ENCODE results near the gene C2CD2. TPM values are rescaled to one million over a fixed set of nuclear protein-coding genes. Genes with fewer than 3 reads are reported as not detected.

Gene C2CD2
- total RNA-seq, 6 experiments from 2014 or later = 14.4 to 19.9 (median 17.2) TPM

DNA sequence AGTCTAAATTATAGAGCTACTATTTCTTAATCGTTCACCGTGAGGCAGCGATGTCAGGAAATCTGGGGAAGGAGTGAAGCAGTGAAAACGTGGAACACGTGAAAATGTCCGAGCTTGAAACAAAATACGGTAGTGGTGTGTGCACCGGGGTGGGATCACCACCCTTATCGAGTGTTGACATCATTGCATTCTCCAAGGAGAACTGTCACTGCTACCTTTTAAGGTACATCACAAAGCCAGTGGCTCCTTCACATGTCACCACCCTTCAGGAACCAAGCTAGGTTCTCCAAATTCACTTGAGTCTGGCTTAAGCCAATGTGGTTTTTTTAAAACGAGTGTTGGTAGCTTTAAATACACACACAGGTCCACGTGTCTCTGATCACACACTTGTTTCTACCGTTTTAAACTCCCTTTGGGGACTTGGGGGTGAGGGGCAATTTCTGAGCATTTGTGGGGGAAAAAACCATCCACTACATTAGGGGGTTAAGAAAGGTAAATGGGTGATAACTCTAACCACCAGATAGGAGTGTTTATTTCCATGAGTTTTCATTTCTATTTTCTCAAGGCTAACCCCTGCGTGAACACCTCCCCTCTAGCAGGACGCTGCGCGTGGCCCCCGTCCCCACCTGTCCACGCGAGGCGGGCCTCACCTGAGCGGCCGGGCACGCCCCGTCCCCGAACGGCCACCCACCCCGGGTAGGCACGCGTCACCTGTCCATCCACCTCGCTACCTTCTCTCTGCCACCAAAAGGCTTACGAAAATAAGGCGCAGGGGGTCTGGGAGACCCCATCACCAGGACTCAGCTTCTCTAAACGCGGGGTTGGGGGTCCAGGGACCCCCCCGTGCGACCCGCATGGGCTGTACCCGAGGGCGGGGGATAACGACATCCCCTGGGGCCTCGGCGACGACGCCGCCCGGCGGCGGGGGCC, 75.7 kb downstream of the C2CD2 start:
- TF ChIP-seq, protein P1, sequence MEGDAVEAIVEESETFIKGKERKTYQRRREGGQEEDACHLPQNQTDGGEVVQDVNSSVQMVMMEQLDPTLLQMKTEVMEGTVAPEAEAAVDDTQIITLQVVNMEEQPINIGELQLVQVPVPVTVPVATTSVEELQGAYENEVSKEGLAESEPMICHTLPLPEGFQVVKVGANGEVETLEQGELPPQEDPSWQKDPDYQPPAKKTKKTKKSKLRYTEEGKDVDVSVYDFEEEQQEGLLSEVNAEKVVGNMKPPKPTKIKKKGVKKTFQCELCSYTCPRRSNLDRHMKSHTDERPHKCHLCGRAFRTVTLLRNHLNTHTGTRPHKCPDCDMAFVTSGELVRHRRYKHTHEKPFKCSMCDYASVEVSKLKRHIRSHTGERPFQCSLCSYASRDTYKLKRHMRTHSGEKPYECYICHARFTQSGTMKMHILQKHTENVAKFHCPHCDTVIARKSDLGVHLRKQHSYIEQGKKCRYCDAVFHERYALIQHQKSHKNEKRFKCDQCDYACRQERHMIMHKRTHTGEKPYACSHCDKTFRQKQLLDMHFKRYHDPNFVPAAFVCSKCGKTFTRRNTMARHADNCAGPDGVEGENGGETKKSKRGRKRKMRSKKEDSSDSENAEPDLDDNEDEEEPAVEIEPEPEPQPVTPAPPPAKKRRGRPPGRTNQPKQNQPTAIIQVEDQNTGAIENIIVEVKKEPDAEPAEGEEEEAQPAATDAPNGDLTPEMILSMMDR (IDR thresholded peaks at IDR 0.05) = no peak
- no peaks in the 10 kb centered on the region for H3K9me3 Mint-ChIP-seq
- peak overlapping the region; percentile 92 for H3K27ac Mint-ChIP-seq
- H3K36me3 Mint-ChIP-seq (ENCODE audit: low read depth) = no peaks in the 10 kb centered on the region
- peak; percentile 50 for DNase-seq
- H3K4me1 Mint-ChIP-seq (ENCODE audit: low read depth) = peaks cover 20% of the 10 kb centered on the region
- H3K4me3 Mint-ChIP-seq = peak overlapping the region; percentile 94
- H3K27me3 Mint-ChIP-seq (ENCODE audit: insufficient read depth) = peaks cover 3% of the 10 kb centered on the region

DNA sequence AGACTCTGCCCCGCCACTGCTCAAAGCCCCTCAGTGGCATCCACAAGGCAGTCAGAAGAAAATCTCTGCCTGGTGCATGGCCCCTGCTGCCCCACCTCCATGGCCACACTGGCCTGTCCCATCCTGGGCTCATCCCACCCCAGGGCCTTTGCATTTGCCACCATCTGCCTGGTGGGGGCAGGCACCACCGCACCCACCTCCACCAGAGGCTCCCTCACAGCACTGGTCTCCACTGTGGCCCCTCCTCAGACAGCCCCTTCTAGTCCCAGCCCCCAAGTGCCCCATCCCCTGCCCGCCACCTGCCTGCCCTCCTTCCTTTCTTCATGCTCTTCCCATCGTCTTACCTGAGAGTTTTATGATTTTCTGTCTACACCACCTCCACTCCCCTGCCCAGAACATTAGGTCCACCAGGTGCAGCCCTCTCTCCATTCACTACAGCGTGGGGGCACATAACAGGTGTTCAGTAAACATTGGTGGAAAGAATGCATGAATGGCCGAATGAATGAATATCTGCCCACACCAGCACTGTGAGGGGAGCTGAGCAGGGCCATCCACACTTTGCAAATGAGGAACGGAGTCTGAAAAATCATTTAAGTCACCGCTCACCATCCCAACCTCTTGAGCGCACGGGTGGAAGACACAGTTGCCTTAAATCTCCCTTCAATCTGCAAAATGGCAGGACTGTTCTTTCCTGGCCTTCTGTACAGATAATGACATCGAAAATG, 76.7 kb downstream of the C2CD2 start:
- H3K36me3 Mint-ChIP-seq (ENCODE audit: low read depth) = no peaks in the 10 kb centered on the region
- H3K27me3 Mint-ChIP-seq (ENCODE audit: insufficient read depth) = peaks cover 3% of the 10 kb centered on the region
- H3K4me3 Mint-ChIP-seq = peak overlapping the region; percentile 94
- H3K4me1 Mint-ChIP-seq (ENCODE audit: low read depth) = peaks cover 20% of the 10 kb centered on the region
- DNase-seq = no peak
- H3K27ac Mint-ChIP-seq = peak overlapping the region; percentile 92; the same call in 1 of the 2 replicates
- TF ChIP-seq, protein P1 (IDR thresholded peaks at IDR 0.05) = peak; percentile 33
- no peaks in the 10 kb centered on the region for H3K9me3 Mint-ChIP-seq

DNA sequence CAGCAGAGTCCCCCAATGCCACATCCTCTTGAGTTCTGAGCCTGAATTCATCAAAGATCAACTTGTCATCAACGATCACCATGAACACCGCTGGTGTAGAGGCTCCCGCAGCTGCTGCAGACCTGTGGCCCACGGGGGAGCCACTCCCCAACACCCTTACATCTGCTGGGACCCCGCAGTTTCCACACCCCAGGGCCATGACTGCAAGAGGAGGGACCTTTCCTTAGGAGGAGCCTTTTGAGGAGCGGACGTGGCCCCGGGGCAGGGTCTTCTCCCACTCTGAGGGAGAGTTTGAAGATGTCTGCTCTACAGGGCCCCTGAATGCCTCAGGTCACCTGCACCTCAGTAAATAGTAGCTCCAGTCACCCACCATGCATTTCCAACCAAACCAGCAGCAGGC, 77.4 kb downstream of the C2CD2 start:
- Mint-ChIP-seq H3K9me3 (no peaks in the 10 kb centered on the region), H3K4me3 (no peak overlapping the region), H3K27me3 (ENCODE audit: insufficient read depth) (peaks cover 3% of the 10 kb centered on the region), H3K36me3 (ENCODE audit: low read depth) (no peaks in the 10 kb centered on the region), H3K27ac (no peak overlapping the region), H3K4me1 (ENCODE audit: low read depth) (peaks cover 20% of the 10 kb centered on the region)
- TF ChIP-seq, protein P1 (IDR thresholded peaks at IDR 0.05) = no peak
- no peak for DNase-seq

DNA sequence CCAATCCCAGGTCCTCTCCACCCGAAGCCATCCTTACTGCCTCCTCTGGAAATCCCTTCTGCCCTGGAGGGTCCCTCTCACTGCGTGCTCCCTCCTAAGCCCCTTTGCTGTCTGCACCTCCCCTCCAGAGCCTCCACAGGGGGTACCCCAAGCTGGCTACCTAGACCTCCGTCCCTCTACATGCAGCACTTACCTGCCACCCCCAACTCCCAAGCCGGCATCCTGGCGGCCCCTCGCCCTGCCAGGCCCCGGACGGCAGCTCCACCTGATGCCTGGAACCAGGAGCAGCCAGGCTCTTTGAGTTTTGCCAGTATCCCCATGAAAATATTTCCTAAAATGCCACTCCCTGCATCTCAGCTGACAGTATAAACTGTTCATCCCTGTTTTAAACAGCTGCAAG, 78.7 kb downstream of the C2CD2 start:
- no peak overlapping the region for H3K4me3 Mint-ChIP-seq
- DNase-seq = no peak
- TF ChIP-seq, protein P1 (IDR thresholded peaks at IDR 0.05) = no peak
- H3K27ac Mint-ChIP-seq = no peak overlapping the region
- no peaks in the 10 kb centered on the region for H3K9me3 Mint-ChIP-seq
- H3K36me3 Mint-ChIP-seq (ENCODE audit: low read depth) = no peaks in the 10 kb centered on the region
- no peaks in the 10 kb centered on the region; the same call in 1 of the 2 replicates for H3K27me3 Mint-ChIP-seq (ENCODE audit: insufficient read depth)
- peaks cover 19% of the 10 kb centered on the region for H3K4me1 Mint-ChIP-seq (ENCODE audit: low read depth)

DNA sequence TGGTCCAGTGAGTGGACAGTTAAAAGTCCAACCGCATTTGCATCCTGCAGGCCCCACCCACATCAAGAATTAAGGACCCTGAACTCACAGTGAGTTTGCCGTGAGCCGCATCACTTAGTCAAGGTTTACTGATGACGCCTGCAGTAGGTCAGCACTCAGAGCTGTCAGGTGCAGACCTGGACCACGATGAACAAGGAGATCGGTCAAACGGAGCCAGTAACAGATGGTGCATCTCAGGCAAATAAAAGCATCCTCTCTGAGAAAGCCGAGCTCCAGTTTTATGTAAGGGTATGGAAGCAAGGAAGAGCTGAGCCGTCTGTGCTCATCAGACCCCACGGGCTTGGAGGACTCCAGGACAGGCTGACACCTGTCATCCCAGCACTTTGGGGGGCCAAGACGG, 79.2 kb downstream of the C2CD2 start:
- DNase-seq = no peak
- Mint-ChIP-seq H3K4me1 (ENCODE audit: low read depth) (peaks cover 15% of the 10 kb centered on the region), H3K4me3 (no peak overlapping the region), H3K27me3 (ENCODE audit: insufficient read depth) (no peaks in the 10 kb centered on the region; the same call in 1 of the 2 replicates), H3K27ac (no peak overlapping the region), H3K36me3 (ENCODE audit: low read depth) (no peaks in the 10 kb centered on the region), H3K9me3 (no peaks in the 10 kb centered on the region)
- TF ChIP-seq, protein P1 (IDR thresholded peaks at IDR 0.05) = no peak

All from HFFc6 (cell line).